ENCODE data around the gene SNRNP35. TPM values are rescaled to one million over a fixed set of nuclear protein-coding genes. Genes with fewer than 3 reads are reported as not detected.

SNRNP35 gene
- total and polyA plus RNA-seq, 9 of the 15 experiments (the other 6 are each of a cell fraction or from before 2014, with no cell fraction given) = 17.7 to 41.0 (median 25.5) TPM

- TF ChIP-seq YY1 (IDR thresholded peaks at IDR 0.05; ENCODE audit: borderline replicate concordance in 1 of 3, control insufficient read depth in 1 of 3, extremely low read depth in 1 of 3, insufficient read depth in 3 of 3, insufficient read length in 1 of 3, insufficient replicate concordance in 2 of 3, low read depth in 1 of 3, low read length in 2 of 3) (peak in 1 of 3 experiments; percentile 2), THAP7 (CRISPR knock-in tag; IDR thresholded peaks at IDR 0.05) (no peak), HBP1 (CRISPR knock-in tag; IDR thresholded peaks at IDR 0.05) (no peak), JUNB (CRISPR knock-in tag; conservative IDR thresholded peaks at IDR 0.05) (no peak), ZNF79 (CRISPR knock-in tag; IDR thresholded peaks at IDR 0.05; ENCODE audit: low read depth) (no peak), WHSC1 (IDR thresholded peaks at IDR 0.05; ENCODE audit: low read length) (no peak), MTA3 (IDR thresholded peaks at IDR 0.05; ENCODE audit: borderline replicate concordance) (no peak), PCBP2 (IDR thresholded peaks at IDR 0.05; ENCODE audit: low read depth, low read length, poor library complexity, severe bottlenecking) (no peak), ZNF398 (CRISPR knock-in tag; IDR thresholded peaks at IDR 0.05) (no peak), EGR1 (conservative IDR thresholded peaks at IDR 0.05) (peak; percentile 58), NR2C1 (IDR thresholded peaks at IDR 0.05) (no peak), NR2C1 (tag; IDR thresholded peaks at IDR 0.05) (no peak), ADNP (tag; IDR thresholded peaks at IDR 0.05) (0 out of 2 replicates have a peak, but pooled peaks have one; percentile 24), RFX7 (CRISPR knock-in tag; IDR thresholded peaks at IDR 0.05) (no peak), USF1 (CRISPR knock-in tag; IDR thresholded peaks at IDR 0.05) (no peak), ATF4 (CRISPR knock-in tag; IDR thresholded peaks at IDR 0.05) (no peak), NFATC3 (IDR thresholded peaks at IDR 0.05) (no peak), ZBTB34 (CRISPR knock-in tag; IDR thresholded peaks at IDR 0.05) (no peak)
Measured at GRCh38 chr12:123512838-123513665, 55.1 kb downstream of the SNRNP35 start (continued).

All from K562 (cell line).